DMS53 treated with DMSO at 0.1 percent for 48 hours (cell line): ENCODE results near the gene ALX4.

Experiments used
- DNase-seq: peaks from one replicate; lab custom pipeline; 2025; ENCODE audit not compliant: unreplicated experiment; lab: John Stamatoyannopoulos, UW

The ALX4 gene

GRCh38 chr11:44213148-44213547, 96.8 kb downstream of the ALX4 start:
- no peak for DNase-seq

- DNase-seq = no peak
Observed at GRCh38 chr11:44212128-44212527, 97.8 kb downstream of the ALX4 start.
